IPS-NIHi7 (cell line): ENCODE results near the gene TMEM37.

Experiments
- DNase-seq: peaks from one replicate; pipeline ENCODE4 v3.0.0; 2012; ENCODE audit warnings: mixed read lengths; ENCODE audit errors: extremely low spot score

The TMEM37 gene

GRCh38 chr2:119433636-119434327 lies 2.1 kb downstream of the TMEM37 start:
- no peak for DNase-seq

- no peak for DNase-seq
Measured at GRCh38 chr2:119434664-119435063, 3.0 kb downstream of the TMEM37 start.

- DNase-seq, result no peak
Measured at GRCh38 chr2:119435081-119435952, 3.7 kb downstream of the TMEM37 start.

GRCh38 chr2:119435953-119436297 lies 4.3 kb downstream of the TMEM37 start:
- no peak for DNase-seq

- no peak for DNase-seq
Measured at GRCh38 chr2:119436993-119437772, 5.5 kb downstream of the TMEM37 start.

- no peak for DNase-seq
Measured at GRCh38 chr2:119438128-119438656, 6.5 kb downstream of the TMEM37 start.

- DNase-seq, result no peak
Measured at GRCh38 chr2:119438726-119439284, 7.2 kb downstream of the TMEM37 start.

- no peak for DNase-seq
Measured at GRCh38 chr2:119439574-119440500, 8.2 kb downstream of the TMEM37 start.

- DNase-seq, result no peak
Measured at GRCh38 chr2:119440501-119440870, 8.8 kb downstream of the TMEM37 start.

GRCh38 chr2:119440873-119441272 lies 9.2 kb downstream of the TMEM37 start:
- DNase-seq, result no peak

GRCh38 chr2:119441376-119442225 lies 9.9 kb downstream of the TMEM37 start:
- DNase-seq, result no peak

GRCh38 chr2:119442226-119442619 lies 10.6 kb downstream of the TMEM37 start:
- DNase-seq, result no peak

GRCh38 chr2:119442850-119443249 lies 11.2 kb downstream of the TMEM37 start:
- DNase-seq, result no peak

GRCh38 chr2:119446037-119446436 lies 14.4 kb downstream of the TMEM37 start:
- DNase-seq, result no peak

GRCh38 chr2:119448427-119449141 lies 16.9 kb downstream of the TMEM37 start:
- DNase-seq, result no peak

- DNase-seq, result no peak
Measured at GRCh38 chr2:119449521-119449920, 17.9 kb downstream of the TMEM37 start.

GRCh38 chr2:119451336-119452050 lies 19.8 kb downstream of the TMEM37 start:
- no peak for DNase-seq

GRCh38 chr2:119453972-119454593 lies 22.4 kb downstream of the TMEM37 start:
- no peak for DNase-seq
